CD4-positive, alpha-beta T cell treated with Interleukin-4 for 4 hours (primary cell): ENCODE measurements around the gene ARVCF.

Source experiments
- DNase-seq: peaks from one replicate; pipeline ENCODE4 v3.0.0-alpha.2; 2020

The ARVCF gene

GRCh38 chr22:19997561-19998231 lies 18.9 kb downstream of the ARVCF start:
- no peak for DNase-seq

DNA sequence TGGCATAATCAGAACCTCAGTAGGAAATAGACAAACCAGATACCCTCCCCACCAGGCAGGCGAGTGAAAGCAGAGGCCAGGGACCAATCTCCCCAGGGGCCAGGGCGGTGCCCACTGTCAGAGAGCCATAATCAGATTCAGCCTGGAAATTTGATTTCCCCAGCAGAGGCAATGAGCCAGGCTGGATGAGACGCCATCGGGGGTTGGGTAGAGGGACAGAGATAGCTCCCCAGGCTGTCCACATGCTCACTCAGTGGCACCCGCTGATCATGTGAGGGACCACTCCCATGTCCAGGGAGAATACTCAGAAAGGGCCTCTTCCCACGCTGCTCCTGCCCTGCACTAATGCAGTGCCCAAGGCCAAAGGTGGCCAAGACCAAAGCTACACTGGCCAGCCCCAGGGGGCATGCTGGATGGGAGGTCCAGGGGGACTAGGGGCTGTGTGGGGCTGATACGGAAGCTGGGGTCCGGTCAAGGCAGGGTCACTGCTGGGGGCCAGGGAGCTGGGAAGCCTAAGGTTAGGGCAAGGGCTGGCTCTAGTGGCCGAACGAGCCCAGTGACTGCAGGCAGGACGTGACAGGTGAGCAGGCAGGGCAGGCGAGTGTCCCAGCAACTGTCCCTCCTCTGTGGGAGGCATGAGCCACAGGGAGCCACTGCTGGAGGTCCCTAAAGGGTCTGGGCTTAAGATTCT lies 19.8 kb downstream of the ARVCF start:
- DNase-seq, result no peak

- DNase-seq, result no peak
These were observed 20.8 kb downstream of the ARVCF start for GRCh38 chr22:19995611-19996339.

DNA sequence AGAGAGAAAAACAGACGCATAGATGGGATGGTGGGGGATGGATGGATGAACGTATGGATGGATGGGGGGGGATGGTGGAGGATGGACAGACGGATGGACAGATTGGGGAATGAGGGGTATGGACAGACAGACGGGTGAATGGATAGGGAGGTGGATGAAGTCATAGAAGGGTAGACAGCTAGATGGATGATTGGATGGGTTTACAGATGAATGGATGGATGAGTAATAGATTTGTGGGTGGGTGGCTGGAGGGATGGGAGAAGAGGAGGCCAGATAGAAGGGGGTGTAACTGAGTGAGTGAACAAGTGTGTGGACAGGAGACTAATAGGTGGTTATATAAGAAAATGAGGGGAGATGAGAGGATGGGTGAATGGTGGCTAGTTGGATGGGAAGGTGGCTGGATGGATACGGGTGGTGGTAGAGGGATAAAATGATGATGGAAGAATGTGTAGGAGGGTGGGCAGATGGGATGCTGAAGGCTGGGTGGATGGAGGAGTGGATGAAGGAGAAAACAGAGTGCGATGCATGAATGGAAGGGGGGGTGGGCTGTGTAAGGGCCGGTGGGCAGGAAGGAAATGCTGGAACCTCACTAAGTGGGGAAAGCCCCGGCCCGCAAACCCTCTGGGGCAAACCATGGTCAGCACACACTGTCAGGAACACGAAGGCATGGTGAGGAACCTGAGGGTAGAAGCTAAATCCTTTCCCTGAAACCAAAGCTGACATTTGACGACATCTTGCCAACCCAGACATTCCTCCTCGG lies 21.6 kb downstream of the ARVCF start:
- no peak for DNase-seq

DNA sequence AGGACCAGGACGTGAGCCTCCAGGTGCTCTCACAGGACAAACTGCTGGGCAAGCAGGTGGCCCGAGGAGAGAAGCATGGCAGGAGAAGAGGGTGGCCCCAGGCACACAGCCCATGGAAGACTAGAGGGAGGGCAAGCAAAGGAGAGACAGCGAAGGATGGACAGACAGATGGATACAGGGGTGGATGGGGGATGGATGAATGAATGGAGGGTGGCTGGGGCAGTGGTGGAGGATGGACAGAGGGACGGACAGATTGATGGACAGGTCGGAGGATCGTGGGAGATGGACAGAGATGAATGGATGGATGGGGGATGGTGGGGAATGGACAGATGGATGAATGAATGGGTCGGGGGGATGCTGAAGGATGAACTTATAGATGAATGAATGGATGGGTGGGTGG lies 22.7 kb downstream of the ARVCF start:
- no peak for DNase-seq

- no peak for DNase-seq
These were observed 23.7 kb downstream of the ARVCF start for GRCh38 chr22:19992921-19993355.

- no peak for DNase-seq
These were observed 24.1 kb downstream of the ARVCF start for GRCh38 chr22:19992481-19992911.

DNA sequence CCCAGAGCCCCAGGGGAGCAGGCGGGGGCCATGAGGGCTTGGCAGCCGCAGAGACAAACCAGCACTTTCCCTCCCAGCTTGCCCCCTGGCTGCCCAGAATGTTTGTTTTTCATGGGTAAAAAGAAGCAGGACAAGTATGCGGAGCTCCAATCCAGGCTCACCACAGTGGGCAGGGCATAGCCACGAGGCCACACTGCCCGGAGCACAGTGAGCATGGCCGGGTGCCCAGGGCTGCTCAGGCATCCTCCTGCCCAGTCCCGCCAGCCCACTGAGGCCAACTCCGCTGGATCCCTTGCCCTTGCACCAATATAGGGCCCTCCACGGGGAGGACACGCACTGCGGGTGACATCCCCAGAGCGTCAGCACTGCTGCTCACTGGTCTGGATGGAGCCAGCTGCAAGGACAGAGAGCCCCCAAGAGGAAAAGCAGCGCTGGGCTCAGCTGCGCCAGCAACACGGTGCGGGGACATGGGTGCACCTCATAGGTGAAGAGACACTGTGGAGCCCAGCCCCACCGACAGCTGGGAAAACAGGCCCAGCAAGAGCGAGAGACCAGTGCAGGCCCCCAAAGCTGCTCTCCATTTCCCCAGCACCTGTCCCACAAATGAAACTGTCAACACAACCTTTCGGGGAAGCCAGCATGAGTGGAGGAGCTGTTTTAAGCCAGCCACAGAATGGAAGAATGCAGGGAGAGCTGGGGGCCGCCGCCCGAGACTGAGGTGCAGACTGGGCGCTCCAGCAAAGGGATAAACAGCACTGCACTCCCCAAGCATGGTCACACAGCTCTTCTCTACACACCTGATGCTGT lies 24.8 kb downstream of the ARVCF start:
- DNase-seq, result no peak

DNA sequence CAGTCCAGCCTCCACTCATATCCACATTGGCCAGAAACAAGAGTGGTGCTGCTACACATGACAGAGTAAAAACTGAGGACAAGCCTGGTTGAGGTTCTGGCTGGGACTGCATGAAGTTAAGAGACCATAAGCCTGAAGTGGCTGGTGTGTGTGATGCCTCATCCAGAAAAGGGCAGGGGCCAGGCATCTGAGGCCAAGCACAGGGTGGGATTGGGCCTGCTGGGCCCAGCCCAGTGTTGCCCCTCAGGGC lies 25.3 kb downstream of the ARVCF start:
- no peak for DNase-seq

GRCh38 chr22:19990609-19991394 lies 25.8 kb downstream of the ARVCF start:
- no peak for DNase-seq

- no peak for DNase-seq
These were observed 26.4 kb downstream of the ARVCF start for GRCh38 chr22:19990188-19990587.

DNA sequence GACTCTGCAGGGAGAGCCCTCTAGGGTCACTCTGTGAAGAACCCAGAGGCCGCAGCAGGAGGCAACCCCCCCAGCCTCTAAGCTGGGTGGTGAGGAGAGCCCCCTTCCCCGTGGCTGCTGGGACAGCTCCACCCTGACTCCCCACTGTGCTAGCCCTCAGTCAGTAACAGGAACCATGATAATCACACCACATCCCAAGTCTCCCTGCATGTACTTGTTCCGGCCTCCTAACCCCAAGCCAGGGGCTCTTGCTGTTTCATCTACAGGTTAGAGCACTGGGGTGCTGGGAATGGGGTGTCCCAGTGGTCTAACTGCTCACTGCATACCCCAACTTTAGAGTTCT lies 26.9 kb downstream of the ARVCF start:
- no peak for DNase-seq

DNA sequence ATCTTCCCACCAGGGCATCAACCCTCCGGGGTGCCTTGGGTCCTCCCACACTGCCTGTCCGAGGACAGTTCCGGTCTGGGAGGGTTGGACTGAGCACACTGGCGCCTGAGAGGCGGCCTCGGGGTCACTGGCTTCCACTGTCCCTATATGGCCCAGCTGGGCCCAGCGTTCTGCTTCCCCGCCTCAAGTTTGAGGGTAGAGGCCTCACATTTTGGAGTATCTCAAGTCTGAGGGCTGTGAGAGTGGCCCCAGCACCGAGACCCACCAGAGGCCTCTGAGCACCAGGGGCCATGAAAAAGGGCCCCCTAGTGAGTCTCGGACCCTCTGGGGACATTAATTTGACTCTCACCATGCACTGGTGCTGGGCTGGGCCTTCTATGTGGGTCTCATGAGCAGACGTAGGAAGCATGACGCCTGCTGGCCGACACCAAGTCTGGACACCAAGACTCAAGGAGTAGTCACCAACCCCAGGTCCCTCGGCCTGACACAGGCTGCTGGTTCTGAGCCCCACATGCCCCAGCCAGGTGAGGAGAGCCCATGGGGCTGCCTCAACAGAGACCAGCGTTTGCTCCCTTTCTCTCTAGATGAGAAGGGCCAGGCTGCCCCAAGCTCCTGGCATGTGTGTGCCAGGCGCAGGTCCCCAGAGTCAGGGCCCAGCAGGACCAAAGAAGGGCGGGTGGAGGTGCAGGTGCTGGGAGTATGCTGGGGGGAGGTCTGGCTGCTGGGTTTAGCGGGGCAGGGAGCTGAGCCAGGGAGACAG lies 27.5 kb downstream of the ARVCF start:
- no peak for DNase-seq

GRCh38 chr22:19988331-19988808 lies 28.3 kb downstream of the ARVCF start:
- DNase-seq, result no peak

- DNase-seq, result no peak
These were observed 29.0 kb downstream of the ARVCF start for GRCh38 chr22:19987394-19988306.

GRCh38 chr22:19986410-19987341 lies 29.9 kb downstream of the ARVCF start:
- peak; percentile 19 for DNase-seq

DNA sequence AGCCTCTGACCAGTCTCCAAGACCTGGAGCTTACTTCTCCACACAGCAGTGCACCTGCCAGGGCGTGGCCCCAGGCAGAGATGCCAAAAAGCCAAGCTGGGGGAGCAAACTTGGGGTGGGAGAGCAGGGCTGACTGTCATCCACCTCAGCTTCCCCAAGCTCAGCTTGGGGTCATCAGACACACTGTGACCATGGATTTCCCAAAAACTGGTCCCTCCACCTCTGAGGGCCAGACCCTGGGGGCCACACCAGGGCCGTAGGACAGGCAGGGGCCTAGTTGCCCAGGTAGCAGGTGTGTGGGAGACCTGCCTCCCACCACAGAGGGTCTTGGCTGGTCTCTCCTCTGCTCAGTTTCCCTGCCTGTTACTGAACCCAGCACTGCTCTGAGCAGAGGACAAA lies 30.6 kb downstream of the ARVCF start:
- no peak for DNase-seq
